ENCODE results near the gene CABP7. TPM values are rescaled to one million over a fixed set of nuclear protein-coding genes. Genes with fewer than 3 reads are reported as not detected.

CABP7 gene
- total RNA-seq, 1 experiment from 2014 or later: not detected

DNA sequence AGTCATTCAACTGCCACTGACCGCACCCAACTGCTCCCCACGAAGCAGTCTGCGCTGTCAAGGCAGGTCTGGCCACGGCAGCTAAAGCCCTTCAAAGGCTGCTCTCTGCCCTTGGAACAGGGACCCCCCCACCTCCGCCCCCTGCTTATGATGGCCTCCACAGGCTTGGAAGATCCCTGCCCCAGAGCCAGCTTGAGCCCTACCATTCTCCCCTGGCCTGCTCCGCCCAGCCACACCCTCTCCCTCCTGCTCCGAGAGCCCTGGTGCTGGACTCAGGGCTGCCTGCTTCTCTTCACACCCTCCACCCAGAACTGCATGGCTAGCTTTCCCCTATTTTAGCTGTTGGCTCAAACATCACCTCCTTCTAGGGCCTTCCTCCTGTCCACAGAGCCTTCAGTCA lies 28.0 kb downstream of the CABP7 start:
- Histone ChIP-seq H3K9me2 (ENCODE audit: insufficient read depth) (no peaks in the 10 kb centered on the region), H3K36me3 (ENCODE audit: control insufficient read depth in 1 of 2, insufficient read depth in 2 of 2, low read length in 2 of 2) (no peaks in the 10 kb centered on the region; a peak in 1 of 4 replicates), H3K79me2 (ENCODE audit: insufficient read depth, low read length) (no peaks in the 10 kb centered on the region), H3K27ac (ENCODE audit: low read depth, low read length) (no peak overlapping the region), H2AFZ (ENCODE audit: low read depth, low read length, poor library complexity, severe bottlenecking) (no peak overlapping the region), H3K27me3 (ENCODE audit: insufficient read depth, low read length) (no peaks in the 10 kb centered on the region), H3K4me1 (ENCODE audit: control insufficient read depth in 1 of 2, insufficient read depth in 2 of 2, low read length in 2 of 2) (peaks cover 2 to 16% of the 10 kb centered on the region in 2 experiments; a peak in 2 of 4 replicates), H3K9ac (ENCODE audit: low read length) (no peak overlapping the region), H4K20me1 (ENCODE audit: insufficient read depth) (no peaks in the 10 kb centered on the region), H3K4me3 (replicated peaks in 1 of 2; ENCODE audit: low read depth in 1 of 2, low read length in 2 of 2) (no peak overlapping the region), H3K9me3 (ENCODE audit: control insufficient read depth in 1 of 2, insufficient read depth in 1 of 2, low read depth in 1 of 2, low read length in 2 of 2) (no peaks in the 10 kb centered on the region), H3K4me2 (ENCODE audit: low read length) (no peak overlapping the region)
- TF ChIP-seq POLR2A (IDR thresholded peaks at IDR 0.05; ENCODE audit: borderline replicate concordance, extremely low read depth, insufficient read depth, insufficient read length) (no peak), EGR1 (IDR thresholded peaks at IDR 0.05; ENCODE audit: low read depth) (no peak), CTCF (IDR thresholded peaks at IDR 0.05 in 2 of 3, conservative IDR thresholded peaks at IDR 0.05 in 1 of 3; ENCODE audit: borderline replicate concordance in 1 of 3, insufficient read depth in 1 of 3, low read depth in 2 of 3, low read length in 2 of 3) (no peak), SIN3A (IDR thresholded peaks at IDR 0.05; ENCODE audit: low read depth) (no peak), SRF (IDR thresholded peaks at IDR 0.05; ENCODE audit: low read depth) (no peak)
- no TSS peak for BruUV-seq (replicated peaks)
- intact Hi-C loops (cut with micrococcal nuclease): no loop called here
- POLR2A ChIA-PET: no interaction called here
- DNase-seq (ENCODE audit: low read depth, low spot score): no peak
- no peak for ATAC-seq
- CTCF ChIA-PET: no interaction called here
- RAD21 ChIA-PET (ENCODE audit: low non-redundant PET in 1 of 2, low total read pairs in 2 of 2, uncharacterized antibody in 2 of 2, unreplicated experiment in 2 of 2): no interaction called here

DNA sequence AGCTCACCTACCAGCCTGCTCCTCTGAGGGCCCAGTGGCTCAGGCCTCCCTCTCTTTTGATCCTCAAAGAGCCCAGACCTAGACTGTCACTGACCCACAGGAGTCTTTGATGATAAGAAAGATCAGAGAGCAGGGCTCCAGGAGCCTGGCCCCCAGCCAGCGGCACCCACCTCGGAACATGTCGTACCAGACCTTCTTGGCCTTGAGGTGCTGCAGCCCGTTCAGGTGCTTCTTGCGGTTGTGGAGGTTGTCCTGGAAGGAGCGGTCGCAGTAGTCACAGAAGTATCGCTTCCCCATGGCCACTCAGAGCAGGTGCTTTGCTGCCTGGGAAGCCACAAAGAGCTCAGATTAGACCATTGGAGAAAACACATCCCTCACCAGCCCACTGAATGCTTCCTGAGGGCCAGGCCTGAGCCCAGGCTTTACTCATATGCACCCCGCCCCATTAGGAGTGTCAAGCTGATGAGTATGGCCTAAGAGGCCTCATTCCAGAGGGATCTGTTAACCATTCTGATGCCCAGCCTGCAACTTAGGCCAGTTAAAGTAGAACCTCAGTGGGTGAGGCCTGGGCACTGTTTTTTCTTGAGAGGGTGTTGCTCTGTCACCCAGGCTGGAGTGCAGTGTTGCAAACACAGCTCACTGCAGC lies 28.6 kb downstream of the CABP7 start:
- ATAC-seq: 0 out of 2 replicates have a peak, but pooled peaks have one; percentile 34

More for the DNA sequence above, 28.6 kb downstream of the CABP7 start:
- POLR2A ChIA-PET: no interaction called here
- H3K4me1 ChIP-seq (ENCODE audit: control insufficient read depth in 1 of 2, insufficient read depth in 2 of 2, low read length in 2 of 2): peaks cover 2 to 16% of the 10 kb centered on the region in 2 experiments; a peak in 2 of 4 replicates
- intact Hi-C loops (cut with micrococcal nuclease): no loop called here
- CTCF ChIA-PET: no interaction called here
- no peak overlapping the region for H3K27ac ChIP-seq (ENCODE audit: low read depth, low read length)
- H3K79me2 ChIP-seq (ENCODE audit: insufficient read depth, low read length): no peaks in the 10 kb centered on the region
- no peaks in the 10 kb centered on the region; a peak in 1 of 4 replicates for H3K36me3 ChIP-seq (ENCODE audit: control insufficient read depth in 1 of 2, insufficient read depth in 2 of 2, low read length in 2 of 2)
- no TSS peak for BruUV-seq (replicated peaks)
- DNase-seq (ENCODE audit: low read depth, low spot score): no peak
- no peak overlapping the region for H3K4me3 ChIP-seq (replicated peaks in 1 of 2; ENCODE audit: low read depth in 1 of 2, low read length in 2 of 2)
- no peak overlapping the region for H3K4me2 ChIP-seq (ENCODE audit: low read length)
- H3K9me2 ChIP-seq (ENCODE audit: insufficient read depth): no peaks in the 10 kb centered on the region
- no peaks in the 10 kb centered on the region for H3K9me3 ChIP-seq (ENCODE audit: control insufficient read depth in 1 of 2, insufficient read depth in 1 of 2, low read depth in 1 of 2, low read length in 2 of 2)
- RAD21 ChIA-PET (ENCODE audit: low non-redundant PET in 1 of 2, low total read pairs in 2 of 2, uncharacterized antibody in 2 of 2, unreplicated experiment in 2 of 2): no interaction called here
- no peak overlapping the region for H2AFZ ChIP-seq (ENCODE audit: low read depth, low read length, poor library complexity, severe bottlenecking)
- H3K27me3 ChIP-seq (ENCODE audit: insufficient read depth, low read length): no peaks in the 10 kb centered on the region
- no peak overlapping the region for H3K9ac ChIP-seq (ENCODE audit: low read length)
- no peaks in the 10 kb centered on the region for H4K20me1 ChIP-seq (ENCODE audit: insufficient read depth)
- TF ChIP-seq JUND (IDR thresholded peaks at IDR 0.05) (no peak), TCF7L2 (IDR thresholded peaks at IDR 0.05; ENCODE audit: borderline replicate concordance, extremely low read depth, insufficient read depth, insufficient read length) (peak; percentile 45)
